Stimulated activated CD8-positive, alpha-beta memory T cell treated with anti-CD3 and anti-CD28 coated beads, Interleukin-7, amount 100 ng/mL, for 1 hour (primary cell): ENCODE results near the gene TRIM2.

Experiments
- DNase-seq, 2 donors: peaks; one replicate each; pipeline ENCODE4 v3.0.0-alpha.2; 2020; ENCODE audit warnings: low read depth in 2 of 2

TRIM2 gene

DNA sequence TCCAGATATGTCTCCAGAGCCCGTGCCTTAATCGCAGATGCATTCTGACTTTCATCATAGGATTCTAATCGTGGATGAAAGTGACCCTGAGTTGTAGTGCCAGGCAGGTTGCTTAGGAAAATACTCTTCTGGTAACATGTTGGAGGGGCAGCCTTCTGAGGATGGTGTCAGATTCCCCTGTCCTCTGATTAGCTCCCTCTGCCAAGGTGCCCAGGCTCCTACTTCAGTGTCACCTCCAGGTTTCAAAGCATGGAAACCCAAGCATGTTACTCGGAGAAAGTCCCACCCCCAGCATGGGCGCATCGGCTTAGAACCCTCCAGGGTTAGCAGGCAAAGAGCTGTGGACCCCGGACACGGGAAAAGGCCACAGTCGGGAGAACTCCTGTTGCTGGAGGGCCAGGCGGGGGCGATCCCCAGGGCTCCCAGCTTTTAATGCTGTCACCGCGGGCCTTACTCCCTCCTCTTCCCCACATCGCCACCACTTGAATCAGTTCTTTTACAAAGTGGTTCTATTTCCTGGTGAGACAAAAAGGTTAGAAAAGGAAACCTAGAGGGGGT lies 44.5 kb downstream of the TRIM2 start:
- DNase-seq: no peak

GRCh38 chr4:153249199-153250041 lies 45.2 kb downstream of the TRIM2 start:
- peak; percentile 53 to 69 for DNase-seq

GRCh38 chr4:153252122-153252521 lies 47.9 kb downstream of the TRIM2 start:
- DNase-seq: no peak

- DNase-seq: no peak
These were observed 51.0 kb downstream of the TRIM2 start for GRCh38 chr4:153255233-153255632.

DNA sequence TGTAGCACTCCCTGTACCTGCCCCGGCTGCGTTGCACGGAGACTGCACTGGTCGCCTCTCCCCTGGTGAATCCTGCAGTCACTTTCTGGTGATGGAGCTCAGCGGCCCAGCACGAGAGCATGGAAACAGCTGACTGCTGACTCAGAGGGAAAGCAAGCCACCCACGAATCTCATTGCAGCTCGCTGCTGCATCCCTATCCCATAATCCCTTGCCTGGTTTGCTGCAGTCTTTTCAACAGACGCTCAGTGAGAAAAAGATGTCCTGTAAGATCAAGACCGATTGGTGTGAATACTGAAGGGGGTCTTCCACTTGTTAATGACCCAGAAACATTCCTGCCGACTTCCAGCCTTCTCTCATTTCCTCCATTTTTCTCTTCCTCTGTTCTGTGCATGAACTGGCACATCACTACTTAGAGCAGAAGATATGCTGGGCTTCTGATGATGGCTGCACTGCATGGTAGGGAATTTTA lies 52.9 kb downstream of the TRIM2 start:
- DNase-seq: no peak

DNA sequence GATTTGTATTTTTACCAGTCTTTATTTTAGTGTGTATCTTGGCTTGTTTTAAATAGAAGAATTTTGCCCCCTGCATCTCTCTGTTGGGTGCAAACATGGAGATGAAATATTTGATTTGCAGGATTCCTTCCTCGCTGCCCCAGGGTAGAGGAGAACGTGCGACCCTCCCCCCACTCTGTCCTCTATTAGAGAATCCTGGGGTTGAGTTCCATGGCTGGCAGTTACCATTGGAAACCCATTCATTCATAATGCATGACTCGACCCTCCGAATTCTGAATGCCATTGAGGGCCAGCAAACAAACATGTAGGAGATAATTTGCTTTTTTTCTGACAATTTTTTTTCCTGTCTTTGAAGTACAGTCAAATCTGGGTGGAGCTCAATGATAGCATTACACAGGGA lies 53.7 kb downstream of the TRIM2 start:
- DNase-seq: no peak

GRCh38 chr4:153258750-153259149 lies 54.5 kb downstream of the TRIM2 start:
- no peak for DNase-seq

DNA sequence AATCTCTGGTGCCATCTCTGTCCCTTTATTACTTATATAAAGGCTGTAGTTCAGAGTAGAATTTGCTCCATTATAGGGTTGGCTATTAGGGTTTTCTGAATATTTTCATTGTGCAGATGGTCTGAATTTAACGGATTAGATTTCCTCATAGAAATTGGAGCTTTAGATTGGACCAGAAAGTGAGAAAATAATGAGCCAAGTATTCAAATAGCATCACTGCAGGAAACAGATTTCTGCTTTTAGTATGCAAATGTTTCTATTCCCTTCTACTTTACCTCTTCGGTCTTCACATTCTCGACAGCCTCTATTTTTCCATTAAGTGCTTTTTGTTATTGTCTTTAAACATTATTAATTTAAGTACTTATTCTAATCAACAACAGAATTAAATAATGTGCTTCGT lies 55.4 kb downstream of the TRIM2 start:
- DNase-seq: no peak

DNA sequence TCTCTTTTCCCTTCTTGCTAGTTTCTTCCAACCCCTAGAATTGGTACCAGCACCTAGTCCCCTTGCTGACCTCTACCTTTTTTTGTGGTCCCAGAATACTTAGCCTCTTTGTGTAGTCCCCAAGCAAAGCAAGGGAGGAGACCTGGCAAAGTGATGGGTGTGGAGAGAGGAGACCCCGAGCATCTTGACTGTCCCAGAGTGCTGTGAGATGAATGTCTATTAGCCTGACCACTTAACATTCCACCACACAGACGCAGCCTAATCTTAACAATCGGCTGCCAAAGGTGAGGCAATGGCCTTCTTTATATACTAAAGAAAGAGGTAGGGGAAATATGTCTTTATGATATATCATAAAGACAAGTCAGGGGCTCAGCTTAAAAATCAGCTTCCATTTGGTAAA lies 55.9 kb downstream of the TRIM2 start:
- no peak for DNase-seq

DNA sequence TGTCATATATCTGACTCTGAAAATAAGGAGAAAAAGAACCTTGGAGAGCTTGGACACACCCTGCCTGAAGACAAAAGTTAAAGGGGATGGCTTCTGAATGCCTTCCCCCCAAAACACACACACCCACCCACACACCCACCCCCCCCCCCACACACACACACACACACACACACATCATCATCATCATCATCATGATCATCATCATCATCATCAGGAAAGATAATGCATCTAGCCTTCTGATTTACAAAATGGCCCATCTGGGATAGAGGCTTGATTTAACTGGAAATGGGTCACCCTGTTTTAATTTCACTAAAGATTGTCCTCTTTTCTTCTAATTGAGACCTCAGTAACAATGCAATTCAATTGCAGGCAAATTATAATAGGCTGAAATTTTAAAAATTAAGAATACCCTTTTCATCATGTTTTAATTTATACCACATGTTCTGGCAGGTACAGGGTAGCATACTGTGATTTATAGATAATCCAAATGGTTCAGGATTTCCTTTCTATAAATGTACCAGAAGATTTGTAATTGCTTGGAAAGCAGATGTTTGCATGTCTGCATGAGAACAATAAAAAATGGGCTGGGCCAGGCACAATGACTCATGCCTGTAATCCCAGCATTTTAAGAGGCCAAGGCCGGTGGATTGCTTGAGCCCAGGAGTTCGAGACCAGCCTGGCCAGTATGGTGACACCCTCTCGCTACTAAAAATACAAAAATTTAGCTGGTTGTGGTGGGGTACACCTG lies 56.5 kb downstream of the TRIM2 start:
- no peak for DNase-seq

DNA sequence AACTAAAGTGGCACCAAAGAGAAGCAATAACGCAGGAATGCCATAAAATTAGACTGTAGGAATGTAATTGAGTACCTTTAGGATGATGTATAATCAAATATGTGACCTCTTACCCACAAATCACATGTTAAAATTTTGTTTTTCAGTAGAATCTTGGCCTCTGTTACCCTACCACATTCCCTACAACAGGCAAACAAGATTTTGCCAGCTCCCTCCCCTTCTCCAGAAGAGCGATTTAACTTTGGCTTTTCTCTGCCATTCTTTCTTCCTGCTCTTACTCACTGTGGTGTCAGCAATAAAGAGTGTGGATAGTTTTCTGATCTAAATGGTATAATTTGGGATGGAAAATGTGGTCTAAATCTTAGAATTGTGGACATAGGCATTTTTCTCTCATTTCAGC lies 57.2 kb downstream of the TRIM2 start:
- DNase-seq: no peak

- no peak for DNase-seq
These were observed 57.7 kb downstream of the TRIM2 start for GRCh38 chr4:153261914-153262313.

DNA sequence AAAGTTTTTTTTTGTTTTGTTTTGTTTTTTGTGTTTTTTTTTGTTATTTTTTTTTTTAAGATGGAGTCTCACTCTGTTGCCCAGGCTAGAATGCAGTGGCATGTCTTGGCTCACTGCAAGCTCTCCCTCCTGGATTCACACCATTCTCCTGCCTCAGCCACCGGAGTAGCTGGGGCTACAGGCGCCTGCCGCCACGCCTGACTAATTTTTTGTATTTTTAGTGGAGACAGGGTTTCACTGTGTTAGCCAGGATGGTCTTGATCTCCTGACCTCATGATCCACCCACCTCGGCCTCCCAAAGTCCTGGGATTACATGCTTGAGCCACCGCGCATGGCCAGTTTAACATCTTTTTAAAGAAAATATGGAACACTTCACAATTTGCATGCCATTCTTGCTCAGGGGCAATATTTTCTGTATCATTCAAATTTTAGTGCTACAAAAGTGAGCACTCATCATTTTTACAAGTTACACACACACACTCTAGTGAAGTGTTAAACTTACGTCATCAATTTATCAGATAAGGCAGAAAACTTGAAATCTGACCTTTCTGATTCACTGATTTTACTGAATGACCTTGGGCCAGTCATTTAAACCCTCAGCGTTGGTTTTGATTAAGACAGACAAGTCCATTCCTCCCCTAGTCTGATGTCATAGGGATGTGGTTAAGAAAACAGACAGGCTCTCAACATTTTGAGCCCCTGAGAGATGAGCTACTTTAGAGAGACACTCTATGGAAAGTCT lies 61.2 kb downstream of the TRIM2 start:
- no peak for DNase-seq

DNA sequence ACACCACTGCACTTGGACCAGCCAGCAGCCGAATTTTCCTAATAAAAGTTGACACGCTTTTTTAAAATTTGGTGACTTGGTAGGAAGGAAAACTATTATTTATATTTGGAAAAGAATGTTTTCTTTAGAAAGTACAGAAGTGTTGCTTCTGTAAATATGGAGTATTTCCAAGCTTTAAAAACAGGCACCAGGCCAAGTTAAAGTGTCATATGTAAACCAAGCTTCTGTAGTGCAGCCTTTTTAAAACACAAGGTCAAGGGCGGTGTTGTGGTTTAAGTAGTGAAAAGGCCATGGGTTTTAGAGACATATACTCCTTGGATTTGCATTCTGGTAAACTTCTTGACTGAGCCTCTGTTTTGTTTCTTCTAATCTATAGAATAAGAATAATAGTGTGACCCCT lies 62.7 kb downstream of the TRIM2 start:
- no peak for DNase-seq

GRCh38 chr4:153267890-153268289 lies 63.6 kb downstream of the TRIM2 start:
- no peak for DNase-seq

- DNase-seq: no peak
These were observed 64.1 kb downstream of the TRIM2 start for GRCh38 chr4:153268295-153268694.

GRCh38 chr4:153269218-153269990 lies 65.2 kb downstream of the TRIM2 start:
- no peak for DNase-seq

DNA sequence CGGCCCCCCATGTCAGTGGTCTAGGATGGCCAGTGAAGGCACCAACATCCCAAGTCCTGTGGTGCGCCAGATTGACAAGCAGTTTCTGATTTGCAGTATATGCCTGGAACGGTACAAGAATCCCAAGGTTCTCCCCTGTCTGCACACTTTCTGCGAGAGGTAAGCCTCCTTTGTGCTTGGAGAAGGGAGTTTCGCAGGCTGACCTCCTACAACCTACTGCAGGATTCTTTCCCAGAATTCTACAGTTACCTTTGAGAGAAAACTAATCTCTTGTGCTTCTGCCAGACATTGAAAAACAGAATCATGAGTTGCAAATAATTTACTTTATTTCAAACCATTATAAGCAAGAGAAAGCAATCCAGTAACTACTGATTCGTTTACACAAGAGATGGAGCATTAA lies 66.1 kb downstream of the TRIM2 start:
- no peak for DNase-seq

GRCh38 chr4:153271820-153272219 lies 67.6 kb downstream of the TRIM2 start:
- DNase-seq: no peak

- no peak for DNase-seq
These were observed 69.5 kb downstream of the TRIM2 start for GRCh38 chr4:153273751-153274150.

DNA sequence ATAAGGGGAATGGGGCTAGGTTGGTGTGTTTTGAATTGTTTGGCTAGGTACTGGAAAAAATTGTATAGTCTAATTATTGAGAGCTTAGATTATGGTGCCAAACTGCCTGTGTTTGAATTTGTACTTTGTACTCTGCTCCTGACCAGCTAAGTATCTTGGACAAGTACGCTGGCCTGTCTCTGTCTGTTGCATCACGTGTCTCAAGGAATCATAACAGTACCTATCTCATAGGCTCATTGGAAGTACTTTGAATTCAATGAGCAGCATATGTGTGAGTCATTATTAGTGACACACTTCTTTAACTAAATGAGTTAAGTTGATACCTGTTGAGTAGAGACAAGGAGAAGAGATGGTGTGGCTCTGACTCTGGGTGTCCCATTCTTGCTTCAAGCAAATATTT lies 70.7 kb downstream of the TRIM2 start:
- DNase-seq: no peak
